Inflammatory macrophage treated with lipopolysaccharide for 4 hours (primary cell): ENCODE measurements around the gene SENP8.
"Not testable (repeated sequence)": the region's sequence is repeated elsewhere in the genome, so short reads cannot be mapped to it uniquely, and the experiment has no call there.

Source experiments
- DNase-seq: peaks from one replicate; pipeline ENCODE4 v3.0.0-alpha.2; 2020

SENP8 gene

DNA sequence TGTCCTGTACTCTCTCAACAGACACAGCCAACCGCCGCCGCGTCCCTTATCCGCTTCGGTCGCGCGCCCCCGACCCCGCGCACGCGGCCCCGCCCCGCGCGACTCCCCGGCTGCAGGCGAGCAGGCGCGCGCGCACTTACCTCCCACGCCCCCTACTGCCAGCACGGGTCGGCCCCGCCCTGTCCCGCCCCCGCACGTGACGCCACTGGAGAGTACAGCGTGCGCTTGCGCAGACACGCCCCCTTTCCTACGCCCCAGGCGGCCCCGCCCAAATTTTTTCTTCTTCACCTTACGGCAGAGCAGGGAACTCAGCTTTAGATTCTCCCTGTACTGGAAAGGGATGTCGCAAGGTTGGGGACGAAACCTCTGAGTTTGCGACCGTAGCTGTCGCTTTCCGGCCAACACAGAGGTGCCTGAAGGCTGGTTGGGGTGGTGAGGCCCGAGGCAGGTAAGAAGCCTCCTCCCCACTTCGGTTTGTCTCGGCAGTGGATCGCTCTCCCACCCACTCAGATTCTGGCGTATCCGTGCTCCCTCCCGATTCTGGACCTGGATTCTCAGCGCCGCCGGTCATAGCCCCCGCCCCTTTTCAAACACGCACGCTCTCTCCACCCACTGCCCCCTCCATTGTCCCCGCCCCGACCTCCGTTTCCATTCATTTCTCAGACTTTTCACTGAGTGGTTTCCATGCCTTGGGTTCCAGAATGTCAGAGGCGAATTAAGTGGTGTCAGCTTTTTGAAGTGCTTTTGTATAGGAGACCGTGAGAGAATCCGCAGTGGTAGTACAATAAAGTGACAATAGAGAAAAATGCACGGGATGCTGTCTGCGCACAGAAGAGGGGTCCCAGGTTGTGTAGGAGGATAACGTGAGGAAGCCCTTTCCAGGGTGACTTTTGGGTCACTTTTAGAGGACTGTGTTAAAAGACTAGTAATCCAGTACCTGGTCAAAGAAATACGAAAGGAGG is at the start of gene SENP8, which contains the start of gene MYO9A:
Gene SENP8 (plus strand): TSS at position 387 of the 962 bp plus-strand sequence. CDS start 21,221 bp downstream, outside the sequence.
Gene MYO9A (minus strand): TSS at position 134 of the 962 bp plus-strand sequence. CDS start 71,587 bp downstream, outside the sequence.
- DNase-seq, result peak; percentile 99

DNA sequence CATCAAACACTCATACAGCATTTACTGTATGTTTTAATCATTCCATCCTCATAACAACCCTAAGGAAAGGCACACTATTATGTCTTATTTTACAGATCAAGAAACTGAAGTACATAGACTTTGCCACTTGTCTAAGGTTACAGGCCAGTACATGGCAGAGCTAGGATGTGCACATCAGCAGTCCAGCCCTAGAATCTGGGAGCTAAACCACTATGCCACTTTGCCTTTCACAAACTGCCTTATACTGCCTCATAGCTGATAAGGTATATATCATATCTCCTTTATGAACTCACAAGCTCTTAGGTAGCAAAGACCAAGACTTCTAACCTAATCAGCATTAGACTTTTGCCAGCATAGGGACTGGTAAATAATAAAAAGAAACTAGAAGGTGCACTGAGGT is 49.3 kb upstream of the SENP8 start:
- DNase-seq, result no peak

DNA sequence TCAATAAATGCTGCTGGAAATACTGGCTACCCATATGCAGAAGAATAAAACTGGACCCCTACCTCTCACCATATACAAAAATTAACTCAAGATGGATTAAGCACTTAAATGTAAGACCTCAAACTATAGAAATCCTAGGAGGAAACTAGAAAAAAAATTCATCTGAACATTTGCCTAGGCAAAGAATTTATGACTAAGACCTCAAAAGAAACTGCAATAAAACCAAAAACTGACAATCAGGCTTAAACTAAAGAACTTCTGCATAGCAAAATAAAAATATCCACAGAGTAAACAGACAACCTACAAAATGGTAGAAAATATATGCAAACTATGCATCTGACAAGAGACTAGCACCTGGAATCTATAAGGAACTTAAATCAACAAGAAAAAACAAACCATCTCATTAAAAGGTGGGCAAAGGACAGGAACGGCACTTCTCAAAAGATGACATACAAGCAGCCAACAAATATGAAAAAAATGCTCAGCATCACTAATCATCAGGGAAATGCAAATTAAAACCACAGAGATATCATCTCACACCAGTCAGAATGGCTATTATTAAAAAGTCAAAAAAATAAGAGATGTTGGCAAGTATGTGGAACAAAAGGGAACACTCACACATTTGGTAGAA is 47.3 kb upstream of the SENP8 start:
- DNase-seq, result no peak

DNA sequence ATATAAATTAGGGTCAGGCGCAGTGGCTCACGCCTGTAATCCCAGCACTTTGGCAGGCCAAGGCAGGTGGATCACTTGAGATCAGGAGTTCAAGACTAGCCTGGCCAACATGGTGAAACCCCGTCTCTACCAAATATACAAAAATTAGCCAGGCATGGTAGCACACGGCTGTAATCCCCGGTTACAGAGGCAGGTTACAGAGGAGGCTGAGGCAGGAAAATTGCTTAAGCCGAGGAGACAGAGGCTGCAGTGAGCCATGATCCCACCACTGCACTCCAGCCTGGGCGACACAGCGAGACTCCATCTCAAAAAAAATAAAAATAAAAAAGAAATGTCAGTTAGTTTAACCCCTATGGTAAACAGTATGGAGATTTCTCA is 46.8 kb upstream of the SENP8 start:
- DNase-seq, result not testable (repeated sequence)

DNA sequence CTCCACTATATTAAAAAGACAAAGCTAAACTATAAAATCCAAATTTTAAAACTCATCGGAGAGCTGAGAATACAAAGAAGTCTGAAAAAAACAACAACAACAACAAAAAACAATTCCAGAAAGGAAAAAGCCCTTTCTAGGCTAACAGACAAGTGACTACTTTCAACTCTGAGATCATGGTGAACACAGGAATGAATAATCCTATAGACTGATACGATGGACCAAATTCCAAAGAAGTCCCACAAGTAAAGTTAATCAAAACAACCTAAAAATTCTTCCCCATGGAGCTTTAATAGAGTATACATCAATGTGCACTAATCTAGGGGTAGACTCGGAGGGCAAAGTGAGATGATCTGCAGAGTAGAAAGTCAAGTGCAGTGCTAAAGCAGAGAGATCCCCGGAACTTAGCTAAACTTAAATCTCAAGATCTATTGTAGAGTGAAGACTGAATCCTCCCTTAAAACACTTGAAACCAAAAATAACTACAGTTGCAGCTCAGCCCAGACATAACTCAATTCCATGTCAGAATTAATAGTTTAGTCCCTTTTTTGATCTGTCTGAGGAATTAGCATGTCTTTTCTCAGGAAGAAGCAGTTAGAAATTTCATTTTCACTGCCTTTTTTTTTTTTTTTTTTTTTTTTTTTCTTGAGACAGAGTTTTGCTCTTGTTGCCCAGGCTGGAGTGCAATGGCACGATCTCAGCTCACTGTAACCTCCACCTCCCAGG is 43.7 kb upstream of the SENP8 start:
- no peak for DNase-seq

DNA sequence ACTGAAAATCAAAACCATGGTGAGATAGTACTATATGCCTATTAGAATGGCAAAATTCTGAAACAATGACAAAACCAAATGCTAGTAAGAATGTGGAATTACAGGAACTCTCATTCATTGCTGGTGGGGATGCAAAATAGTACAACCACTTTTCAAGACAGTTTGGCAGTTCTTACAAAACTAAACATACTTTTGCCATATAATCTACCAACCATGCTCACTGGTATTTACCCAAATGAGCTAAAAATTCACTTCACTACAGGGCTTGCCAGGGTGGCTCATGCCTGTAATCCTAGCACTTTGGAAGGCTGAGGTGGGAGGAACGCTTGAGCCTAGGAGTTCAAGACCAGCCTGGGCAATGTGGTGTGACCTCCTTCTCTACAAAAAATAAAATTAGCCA is 40.3 kb upstream of the SENP8 start:
- DNase-seq, result no peak

DNA sequence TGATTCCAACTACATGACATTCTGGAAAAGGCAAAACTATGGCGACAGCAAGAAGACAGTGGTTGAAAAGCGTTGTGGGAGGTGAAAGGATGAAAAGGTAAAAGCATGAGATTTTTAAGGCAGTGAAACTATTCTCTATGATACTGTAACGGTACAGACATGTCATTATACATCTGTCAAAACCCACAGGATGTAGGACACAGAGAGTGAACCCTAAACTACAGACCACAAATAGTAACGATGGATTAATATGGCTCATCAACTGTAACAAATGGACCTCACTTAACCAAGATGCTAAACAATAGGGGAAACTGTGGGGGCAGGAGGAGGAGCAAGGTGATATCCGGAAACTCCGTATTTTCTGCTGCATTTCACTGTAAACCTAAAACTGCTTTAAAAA is 39.3 kb upstream of the SENP8 start:
- DNase-seq, result no peak

DNA sequence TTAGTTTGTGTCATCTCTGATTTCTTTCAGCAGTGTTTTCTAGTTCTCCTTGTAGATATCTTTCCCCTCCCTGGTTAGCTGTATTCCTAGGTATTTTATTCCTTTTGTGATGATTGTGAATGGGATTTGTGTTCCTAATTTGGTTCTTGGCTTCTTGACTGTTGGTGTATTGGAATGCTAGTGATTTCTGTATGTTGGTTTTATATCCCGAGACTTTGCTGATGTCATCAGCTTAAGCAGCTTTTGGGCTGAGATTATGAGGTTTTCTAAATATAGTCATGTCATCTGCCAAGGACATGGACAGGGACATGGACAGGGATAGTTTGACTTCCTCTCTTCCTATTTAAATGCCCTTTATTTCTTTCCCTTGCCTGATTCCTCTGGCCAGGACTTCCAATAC is 36.0 kb upstream of the SENP8 start:
- no peak for DNase-seq

DNA sequence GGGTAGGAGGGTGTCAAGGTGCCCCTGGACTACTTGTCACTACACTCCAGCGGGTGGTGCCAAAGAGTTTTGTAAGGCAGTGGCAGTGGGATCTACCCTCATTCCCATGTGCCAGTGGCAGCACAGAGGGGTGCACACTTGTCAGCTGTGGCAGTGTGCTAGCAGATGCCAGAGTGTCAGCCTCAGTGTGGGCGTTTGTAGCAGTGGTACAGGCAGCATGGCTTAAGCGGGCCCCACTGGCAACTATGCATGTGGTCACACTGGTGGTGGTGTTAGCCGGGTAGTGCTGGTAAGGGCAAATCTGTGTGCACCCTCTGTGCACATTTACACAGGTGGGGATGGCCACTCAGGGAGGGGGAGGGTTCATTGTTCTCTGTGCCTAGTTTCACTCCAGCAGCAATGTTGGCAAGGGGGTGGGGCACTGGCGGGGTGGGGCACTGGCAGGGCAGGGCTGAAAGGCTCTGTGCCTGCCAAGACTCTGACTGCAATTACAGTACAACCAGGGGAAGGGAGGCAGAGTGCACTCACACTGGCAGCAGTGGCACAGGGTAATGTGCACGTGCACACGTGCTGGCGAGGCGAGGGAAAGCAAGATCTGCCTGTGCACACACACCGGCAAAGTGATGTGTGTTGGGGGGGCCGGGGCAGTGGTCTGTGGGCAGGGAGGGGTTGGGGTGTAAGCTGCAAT is 32.0 kb upstream of the SENP8 start:
- DNase-seq, result no peak

DNA sequence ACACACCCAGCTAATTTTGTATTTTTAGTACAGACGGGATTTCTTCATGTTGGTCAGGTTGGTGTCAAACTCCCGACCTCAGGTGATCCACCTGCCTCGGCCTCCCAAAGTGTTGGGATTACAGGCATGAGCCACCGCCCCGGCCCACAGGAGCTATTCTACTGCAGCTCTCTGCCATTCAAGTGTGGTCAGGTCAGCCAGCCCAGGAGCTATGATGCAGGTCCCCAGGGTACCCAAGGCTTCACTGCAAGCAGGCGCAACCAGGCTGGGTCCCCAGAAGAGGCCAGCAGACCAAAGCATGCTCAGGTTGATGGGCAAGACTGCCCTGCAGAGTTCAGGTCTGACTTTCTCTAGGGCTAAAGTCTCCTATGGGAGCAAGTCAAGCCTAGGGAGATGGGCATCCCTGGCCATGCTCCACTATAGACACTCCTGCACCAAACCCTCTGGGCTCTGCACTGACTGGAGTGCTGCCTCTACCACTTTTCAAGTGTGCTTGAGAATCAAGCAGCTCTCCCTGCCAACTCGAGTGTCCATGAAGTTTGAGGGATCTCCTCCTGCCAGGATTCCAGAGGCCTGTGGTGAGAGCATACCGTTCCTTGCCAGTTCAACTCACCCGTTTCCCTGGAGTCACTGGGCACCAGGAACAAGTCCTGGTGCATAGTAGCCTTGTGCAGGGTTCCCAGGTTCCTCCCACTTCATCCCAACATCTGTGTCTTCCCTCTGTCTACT is 31.1 kb upstream of the SENP8 start:
- no peak for DNase-seq

DNA sequence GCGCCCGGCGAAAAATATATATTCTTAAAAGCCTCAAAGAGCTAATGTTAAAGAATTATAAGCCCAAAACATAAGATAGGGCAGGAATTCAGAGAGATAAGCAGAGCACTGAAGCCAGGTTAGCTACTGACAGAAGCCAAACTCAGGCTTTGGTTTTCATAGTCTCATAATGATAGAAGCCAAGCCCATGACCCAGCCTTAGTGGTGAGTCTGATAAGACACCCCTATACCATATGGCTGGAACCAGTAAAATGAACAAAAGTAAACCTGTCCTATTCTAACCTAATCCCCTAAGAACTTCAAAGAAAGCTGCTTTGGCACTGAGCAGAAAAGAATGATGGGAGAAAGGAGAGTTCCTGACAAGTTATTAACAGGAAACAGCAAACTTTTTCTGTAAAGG is 26.2 kb upstream of the SENP8 start:
- DNase-seq, result no peak

DNA sequence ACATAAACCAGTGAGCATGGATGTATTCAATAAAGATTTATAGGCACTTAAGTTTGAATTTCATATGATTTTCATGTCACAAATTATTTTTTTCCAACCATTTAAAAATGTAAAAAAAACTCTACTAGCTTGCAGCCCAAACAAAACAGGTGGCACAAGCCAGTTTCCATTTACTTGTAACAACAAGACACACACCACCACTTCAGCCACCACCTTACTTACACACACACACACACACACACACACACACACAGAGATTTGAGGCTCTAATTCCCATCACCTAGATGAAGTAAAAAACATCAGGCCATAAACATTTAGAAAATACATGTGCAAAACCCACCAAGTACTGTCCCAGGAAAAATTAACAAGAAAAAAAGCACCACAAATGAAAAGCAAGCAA is 25.5 kb upstream of the SENP8 start:
- DNase-seq, result no peak

DNA sequence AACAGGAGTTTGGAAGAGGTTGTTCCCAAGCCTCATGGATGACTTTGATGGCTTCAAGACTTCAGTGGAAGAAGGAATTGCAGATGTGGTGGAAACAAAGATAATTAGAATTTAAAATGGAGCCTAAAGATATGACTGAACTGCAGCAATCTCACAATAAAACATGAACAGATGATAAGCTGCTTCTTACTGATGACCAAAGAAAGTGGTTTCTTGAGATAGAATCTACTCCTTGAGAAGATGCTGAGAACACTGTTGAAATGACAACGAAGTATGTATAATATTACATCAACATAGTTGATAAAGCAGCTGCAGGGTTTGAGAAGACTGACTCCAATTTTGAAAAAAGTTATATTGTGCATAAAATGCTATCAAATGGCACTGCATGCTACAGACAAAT is 21.4 kb upstream of the SENP8 start:
- no peak for DNase-seq

DNA sequence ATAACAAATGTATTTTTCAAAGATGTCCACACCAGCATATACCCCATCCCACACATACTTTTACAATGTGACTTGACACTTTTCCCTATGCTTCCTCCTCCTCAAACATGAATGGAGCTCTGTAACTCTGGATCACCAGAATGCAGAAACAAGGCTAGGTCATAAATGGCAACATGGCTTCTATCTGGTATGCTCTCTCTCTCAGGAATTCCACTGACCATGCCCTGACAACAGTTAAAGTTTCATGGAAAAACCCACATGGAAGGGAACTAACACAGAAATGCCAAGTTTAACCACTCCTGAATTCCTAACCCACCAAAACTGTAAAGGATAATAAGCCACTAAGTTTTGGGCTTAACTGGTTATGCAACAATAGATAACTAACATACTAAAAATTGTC is 20.2 kb upstream of the SENP8 start:
- DNase-seq, result no peak

DNA sequence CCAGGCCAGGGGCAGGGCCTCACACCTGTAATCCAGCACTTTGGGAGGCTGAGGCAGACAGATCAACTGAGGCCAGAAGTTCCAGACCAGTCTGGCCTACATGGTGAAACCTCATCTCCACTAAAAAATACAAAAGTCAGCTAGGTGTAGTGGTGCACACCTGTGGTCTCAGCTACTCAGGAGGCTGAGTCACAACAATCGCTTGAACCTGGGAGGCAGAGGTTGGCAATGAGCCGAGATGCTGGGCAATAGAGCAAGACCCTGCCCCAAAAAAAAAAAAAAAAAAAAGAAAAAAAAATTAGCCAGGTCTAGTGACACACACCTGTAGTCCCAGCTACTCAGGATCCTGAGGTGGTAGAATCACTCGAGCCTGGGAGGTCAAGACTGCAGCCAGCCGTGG is 19.0 kb upstream of the SENP8 start:
- no peak for DNase-seq

DNA sequence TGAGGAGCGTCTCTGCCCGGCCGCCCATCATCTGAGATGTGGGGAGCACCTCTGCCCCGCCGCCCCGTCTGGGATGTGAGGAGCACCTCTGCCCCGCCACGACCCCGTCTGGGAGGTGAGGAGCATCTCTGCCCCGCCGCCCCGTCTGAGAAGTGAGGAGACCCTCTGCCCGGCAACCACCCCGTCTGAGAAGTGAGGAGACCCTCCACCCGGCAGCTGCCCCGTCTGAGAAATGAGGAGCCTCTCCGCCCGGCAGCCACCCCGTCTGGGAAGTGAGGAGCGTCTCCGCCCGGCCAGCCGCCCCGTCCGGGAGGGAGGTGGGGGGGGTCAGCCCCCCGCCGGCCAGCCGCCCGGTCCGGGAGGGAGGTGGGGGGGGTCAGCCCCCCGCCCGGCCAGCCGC is 17.7 kb upstream of the SENP8 start:
- DNase-seq, result not testable (repeated sequence)

DNA sequence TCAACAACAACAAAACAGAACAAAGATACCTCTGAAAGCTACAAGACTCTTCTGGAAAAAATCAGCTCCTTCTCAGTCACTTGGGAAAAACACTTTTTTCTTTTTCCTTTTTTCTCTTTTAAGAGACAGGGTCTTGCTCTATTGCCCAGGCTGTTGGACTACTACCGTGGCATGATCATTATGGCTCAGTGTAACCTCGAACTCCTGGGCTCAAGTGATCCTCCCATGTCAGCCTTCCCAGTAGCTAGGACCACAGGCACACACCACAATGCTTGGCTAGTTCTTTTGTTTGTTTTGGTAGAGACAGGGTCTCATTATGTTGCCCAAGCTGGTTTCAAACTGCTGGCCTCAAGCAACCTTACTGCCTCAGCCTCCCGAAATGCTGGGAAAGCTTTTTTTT is 13.1 kb upstream of the SENP8 start:
- DNase-seq, result no peak

DNA sequence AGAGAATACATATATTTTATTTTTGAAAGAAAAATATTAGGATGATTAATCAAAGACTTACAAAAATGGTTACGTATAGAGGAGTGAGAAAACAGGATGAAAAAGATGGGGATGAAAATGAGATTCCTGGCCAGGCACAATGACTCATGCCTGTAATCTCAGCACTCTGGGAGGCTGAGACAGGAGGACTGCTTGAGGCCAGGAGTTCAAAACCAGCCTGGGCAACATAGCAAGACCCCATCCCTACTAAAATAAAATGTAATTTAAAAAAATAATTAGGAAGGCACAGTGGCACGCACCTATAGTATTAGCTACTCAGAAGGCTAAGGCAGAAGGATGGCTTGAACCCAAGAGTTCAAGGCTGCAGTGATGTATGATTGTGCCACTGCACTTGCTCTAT is 12.1 kb upstream of the SENP8 start:
- DNase-seq, result no peak

DNA sequence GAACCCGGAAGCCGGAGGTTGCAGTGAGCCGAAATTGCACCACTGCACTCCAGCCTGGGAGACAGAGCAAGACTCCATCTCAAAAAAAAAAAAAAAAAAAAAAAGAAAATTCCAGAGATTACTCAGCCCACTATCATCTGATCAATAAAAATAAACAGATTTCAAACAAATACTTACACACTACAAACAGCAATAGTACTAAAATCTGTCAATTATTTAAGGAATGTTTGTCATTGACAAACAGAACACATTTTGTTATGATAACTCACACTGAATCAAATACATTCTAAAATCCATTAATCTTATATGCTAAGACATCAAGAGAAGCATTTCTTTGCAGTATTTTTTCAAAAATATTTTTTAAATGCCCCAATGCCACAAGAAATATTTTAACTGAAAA is 7.8 kb upstream of the SENP8 start:
- DNase-seq, result no peak

DNA sequence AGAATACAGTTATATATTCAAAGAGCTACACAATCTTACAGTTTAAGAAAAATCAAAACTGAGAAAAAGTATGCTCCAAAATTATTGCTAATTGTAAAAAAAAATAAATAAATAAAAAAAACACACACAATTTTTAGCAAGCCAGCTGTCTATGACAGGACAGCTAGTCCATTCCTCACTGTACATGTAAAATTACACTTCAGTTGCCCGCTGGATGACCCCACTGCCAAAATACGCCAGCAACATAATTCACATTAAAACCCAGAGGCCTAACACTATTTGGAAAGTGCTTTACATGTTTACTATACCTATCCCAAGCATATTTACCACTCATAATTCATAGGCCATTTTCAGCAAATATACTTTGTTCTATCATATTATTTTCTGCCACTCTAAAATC is 6.1 kb upstream of the SENP8 start:
- DNase-seq, result no peak

DNA sequence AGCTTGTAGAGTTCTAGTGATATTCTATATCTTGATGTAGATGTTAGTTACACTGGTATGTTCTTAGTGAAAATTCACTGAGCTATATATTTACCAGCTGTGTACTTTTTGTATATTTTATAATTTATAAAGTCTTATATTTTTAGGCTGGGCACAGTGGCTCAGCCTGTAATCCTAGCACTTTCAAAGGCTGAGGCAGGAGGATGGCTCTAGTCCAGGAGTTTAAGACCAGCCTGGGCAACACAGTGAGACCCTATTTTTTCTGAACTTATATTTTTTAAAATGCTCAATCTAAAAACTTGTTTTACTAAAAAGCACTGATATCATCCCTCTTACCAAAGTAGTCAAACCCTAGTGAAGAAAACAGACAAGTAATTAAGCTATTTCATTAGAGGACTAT is 5.4 kb upstream of the SENP8 start:
- no peak for DNase-seq

DNA sequence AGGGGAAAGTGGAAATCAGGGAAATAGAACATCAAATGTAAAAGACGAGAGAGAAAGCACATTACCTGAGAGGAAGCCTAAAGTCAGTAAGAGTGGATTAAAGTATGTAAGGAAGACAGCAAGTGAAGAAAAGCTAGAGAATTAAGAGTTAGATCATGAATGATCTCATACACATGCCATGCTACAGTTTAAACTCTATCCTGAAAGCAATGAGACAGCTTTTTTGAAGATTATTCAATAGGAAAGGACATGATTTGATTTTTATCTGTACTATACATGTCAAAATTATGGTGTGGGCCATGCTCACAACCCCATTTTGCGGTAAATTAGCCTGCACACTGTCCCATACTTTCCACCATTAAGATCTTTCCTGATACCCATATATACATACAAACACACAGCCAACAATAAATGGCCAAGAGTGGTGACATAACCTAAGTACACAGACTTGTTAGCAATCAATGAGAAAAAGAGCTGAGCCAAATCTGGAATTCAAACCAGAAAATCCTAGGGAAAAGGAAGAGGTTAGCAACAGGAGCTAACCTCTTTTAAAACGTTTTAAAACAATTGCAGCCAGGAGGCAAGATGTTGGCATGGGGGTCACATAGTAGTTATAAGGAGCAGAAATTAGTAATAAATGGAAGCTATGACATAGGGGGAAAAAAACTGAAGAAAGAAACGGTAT is 4.7 kb upstream of the SENP8 start:
- no peak for DNase-seq
